ELF-1 (cell line): ENCODE measurements around the gene GTF3C4.

Source experiments
- DNase-seq: peaks from one replicate; pipeline ENCODE4 v3.0.0-alpha.2; 2016; ENCODE audit warnings: low read depth, low spot score

GTF3C4 gene

DNA sequence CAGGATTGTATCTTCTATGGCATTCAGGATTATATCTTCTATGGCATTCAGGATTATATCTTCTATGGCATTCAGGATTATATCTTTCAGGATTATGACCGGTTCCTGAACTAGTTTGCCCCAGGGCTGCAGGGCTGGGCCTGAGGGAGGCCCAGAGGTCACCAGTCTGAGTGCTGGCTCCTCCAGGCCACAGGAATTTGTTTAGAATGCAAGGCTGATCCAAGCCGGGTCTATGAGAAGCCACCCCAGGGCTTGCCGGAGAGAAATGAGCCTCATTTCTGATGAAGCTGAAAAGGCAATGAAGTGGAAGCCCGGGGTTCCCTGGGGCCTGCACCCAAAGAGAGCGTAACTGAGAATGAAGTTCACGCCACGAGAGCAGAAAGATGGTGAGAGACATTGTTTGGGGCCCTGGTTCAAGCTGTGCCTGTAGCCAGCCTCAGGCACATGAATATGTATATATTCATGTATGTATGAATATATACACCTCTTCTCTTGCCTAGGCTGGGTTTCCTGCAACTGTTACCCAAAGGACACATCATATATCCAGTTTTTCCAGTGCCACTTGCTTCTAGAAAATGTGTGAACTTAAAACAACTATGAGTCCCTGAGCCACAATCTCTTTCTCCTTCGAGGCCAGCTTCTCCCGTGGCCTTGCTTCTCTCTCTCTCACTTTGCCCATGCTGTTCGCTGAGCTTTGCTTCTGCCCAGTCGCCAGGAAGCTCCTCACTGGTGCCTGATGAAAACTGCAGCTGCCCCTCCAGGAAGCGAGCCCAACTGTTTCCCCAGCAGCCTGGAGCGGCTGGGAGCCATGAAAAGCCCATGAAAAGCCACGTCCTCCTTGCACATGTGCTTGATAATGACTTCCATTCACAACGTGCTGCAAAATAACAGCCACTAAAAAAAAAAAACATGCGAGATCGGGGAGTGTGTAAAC is 62.3 kb downstream of the GTF3C4 start:
- no peak for DNase-seq

DNA sequence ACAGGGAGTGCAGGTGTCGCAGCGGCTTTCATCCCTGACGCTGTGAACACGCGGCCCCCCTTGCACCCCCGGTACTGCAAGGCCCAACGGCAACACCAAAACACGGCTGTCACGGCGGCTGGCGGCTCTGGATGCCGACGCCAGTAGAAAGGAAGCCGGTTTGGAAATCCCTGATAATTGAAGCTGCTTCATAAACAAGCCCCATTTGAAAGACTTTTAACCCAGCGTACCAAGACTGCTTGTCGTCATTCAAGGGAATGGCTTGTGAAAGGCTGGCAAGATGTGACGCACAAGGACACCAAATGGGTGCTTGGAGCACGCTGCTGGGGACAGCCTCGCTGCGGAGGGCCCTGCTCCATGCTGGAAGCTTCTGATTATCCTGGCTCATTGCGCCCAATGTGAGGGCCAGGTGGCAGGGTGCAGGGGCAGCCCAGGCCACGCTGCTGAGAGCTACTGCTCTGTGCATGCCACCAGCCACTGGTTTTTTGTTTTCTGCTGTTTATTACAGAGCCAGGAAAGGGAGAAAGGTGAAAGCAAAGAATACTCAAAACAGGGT is 63.1 kb downstream of the GTF3C4 start:
- no peak for DNase-seq

DNA sequence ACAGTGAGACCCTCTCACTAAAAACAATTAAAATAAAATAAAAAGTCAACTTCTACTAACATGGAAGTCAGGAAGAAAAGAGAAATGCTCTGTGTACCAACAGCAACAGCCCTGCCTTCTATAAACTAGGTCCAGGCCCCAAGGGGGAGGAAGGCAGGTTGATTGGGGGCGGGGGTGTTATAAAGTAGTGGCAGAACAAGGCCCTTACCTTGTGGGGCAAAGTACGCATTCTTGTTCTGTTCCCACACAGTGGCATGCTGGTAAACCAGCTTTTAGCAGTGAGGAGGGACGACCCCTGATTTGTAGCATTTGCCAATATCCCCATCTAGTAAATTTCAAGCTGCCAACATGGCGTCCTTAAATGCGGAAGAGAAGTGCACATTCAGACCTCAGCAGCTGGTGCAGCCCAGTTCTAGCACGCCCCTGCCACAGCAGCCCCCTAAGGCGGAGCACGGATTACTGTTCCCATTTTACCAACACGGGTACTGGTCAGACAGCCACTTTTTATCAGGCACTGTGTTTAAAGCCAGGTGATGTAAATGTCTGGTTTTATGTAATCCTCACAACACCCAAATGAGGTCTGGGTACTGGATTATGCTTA is 69.5 kb downstream of the GTF3C4 start:
- DNase-seq = no peak

DNA sequence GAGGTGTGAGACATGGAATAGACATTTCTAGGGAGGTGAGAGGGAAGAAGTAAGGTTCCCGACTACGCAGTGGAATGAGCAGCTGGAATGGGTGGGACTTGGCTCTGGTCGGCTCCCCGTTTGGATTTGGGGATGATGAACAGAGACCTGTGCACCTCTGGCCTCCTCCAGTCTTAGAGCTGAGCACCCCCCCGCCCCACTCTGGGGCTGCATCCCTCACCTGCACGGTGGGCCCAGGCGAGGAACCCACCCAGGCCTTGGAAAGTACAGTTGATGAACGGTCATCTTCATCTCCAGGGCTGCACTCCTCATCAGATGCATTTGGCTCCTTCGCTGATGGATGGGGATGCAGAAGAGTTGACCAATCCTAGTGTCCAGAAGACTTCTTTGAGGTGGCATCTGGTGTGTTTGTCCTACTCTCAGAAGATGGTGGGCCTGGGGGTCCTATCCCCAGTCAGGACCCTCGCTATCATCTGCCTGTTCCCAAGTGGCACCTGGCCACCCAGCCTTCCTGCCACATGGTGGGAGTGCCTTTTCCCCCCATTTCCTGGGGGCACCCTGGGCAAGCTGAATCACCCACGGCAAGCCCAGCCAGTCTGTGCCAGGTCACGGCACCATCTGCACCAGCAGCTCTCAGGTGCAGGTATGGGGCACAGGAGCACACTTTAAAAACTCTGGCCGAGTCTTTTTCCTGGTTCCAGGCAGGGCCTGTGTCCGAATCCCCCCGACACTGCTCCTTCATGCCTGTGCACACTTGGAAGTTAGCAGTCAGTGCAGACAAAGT is 70.5 kb downstream of the GTF3C4 start:
- DNase-seq = no peak

DNA sequence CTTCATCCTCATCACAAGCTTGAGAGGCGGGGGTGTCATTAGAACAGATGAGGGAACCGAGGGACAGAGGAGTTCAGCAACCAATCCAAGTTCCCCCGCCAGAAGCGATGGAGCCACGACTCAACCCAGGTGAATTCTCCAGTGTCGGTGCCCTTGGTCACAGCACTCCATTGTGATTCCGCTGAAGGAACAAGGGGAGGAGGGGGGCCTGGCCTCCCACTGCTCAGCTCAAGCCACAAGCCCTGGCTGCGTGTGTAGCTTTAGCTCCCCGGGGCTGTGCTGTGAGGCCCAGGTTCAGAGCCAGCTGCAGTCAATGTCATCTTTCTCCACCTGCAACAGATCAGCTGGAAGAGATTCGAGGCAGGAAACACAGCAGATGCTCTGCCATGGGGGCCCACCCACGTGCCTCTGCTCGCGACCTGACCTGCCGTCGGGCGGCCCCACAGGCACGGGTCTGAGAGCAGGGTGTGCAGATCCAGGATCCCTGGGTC is 72.6 kb downstream of the GTF3C4 start:
- DNase-seq = no peak

DNA sequence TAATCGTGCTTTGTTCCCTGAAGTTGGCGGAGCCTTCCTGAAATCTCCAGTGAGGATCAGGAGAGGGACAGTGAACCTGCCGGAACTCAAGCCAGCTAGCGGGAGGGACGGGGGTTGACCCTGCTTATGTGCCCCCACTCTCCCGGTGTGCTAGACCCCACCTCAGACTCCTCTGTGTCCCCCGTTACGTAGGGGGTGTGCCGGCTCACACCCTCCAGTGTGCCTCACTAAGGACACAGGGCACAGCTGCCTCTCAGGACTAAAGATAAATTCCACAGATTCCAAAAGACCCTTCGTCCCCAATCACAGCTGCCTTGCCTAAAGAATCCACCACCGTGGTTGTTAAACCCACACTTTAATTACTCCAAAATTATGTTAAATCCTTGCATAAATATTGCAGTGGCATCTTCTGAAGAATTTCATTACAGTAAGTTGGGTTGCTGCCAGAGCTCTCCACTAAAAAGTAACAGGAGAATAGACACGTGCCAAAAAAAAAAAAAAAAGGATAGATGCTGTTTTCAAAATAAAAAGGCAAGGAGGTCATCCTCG is 73.7 kb downstream of the GTF3C4 start:
- no peak for DNase-seq
